NCI-H2196 treated with DMSO at 0.1 percent for 48 hours (cell line): Measurements from ENCODE around the gene MLLT3.
"Not testable (repeated sequence)": the region's sequence is repeated elsewhere in the genome, so short reads cannot be mapped to it uniquely, and the experiment has no call there.

Experiments used
- DNase-seq: peaks from one replicate; lab custom pipeline; 2025; ENCODE audit not compliant: unreplicated experiment; lab: John Stamatoyannopoulos, UW

The MLLT3 gene

DNA sequence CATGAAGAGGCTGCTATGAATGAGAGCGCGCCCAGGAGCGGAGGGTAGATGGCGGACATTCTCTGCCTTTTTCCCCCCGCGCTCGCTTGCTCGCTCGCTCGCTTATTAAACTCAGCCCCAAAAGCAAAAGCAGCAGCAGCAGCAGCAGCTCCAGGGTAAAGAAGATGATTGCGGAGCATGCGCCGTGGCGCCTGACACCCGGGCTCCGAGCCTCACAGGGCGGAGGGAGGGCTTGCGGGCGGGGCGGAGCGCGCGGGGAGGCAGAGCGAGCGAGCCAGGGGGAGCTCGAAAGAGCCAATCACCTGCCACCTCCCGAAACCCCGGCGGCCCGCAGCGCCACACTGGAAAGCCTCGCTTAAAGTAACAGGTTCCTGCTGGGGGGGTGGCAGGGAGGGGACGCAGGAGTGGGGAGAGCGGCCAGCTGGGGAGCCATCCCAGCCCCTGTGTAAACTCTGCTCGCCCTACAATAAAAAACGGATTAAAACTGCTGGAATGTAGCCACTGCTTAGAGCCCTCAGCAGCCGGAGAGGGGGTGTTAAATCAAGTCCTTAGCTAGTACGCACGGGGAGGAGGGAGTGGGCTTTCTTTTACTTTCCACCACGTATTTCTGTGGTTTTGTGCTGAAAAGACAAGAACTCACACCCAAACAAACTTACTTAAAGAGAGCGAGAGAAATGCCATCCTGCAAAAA, at the start of gene MLLT3:
Gene MLLT3 (minus strand): TSS at position 170 of the 691 bp plus-strand sequence.
- peak; percentile 89 for DNase-seq

- DNase-seq = no peak
Measured at GRCh38 chr9:20671635-20672034, 49.3 kb upstream of the MLLT3 start.

DNA sequence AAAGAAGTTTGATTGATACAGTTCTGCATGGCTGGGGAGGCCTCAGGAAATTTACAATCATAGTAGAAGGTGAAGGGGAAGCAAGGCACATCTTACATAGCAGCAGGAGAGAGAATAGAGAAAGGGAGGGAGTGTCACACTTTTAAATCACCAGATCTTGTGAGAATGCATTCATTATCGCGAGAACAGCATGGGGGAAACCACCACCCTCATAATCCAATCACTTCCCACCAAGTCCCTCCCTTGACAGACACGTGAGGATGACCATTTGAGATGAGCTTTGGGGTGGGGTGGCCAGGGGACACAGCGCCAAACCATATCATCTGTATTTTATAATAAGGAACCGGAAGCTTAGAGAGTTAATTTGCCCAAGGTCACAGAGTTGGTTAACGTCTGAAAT, 48.1 kb upstream of the MLLT3 start:
- DNase-seq = no peak

- DNase-seq = no peak
Measured at GRCh38 chr9:20664501-20664900, 42.2 kb upstream of the MLLT3 start.

DNA sequence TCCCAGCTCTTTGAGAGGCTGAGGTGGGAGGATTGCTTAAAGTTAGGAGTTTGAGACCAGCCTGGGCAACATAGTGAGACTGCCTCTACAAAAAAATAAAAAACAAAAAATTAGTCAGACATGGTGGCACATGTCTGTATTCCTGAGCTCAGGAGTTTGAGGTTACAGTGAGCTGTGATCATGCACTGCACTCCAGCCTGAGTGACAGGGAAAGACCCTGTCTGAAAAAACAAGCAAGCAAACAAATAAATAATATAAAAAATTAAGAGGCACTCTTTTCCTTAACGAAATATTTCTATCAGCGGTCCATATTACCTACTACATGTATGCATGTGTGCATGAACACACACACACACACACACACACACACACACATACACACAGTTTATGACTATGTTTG, 40.8 kb upstream of the MLLT3 start:
- no peak for DNase-seq

GRCh38 chr9:20662156-20662555, 39.9 kb upstream of the MLLT3 start:
- DNase-seq = no peak

DNA sequence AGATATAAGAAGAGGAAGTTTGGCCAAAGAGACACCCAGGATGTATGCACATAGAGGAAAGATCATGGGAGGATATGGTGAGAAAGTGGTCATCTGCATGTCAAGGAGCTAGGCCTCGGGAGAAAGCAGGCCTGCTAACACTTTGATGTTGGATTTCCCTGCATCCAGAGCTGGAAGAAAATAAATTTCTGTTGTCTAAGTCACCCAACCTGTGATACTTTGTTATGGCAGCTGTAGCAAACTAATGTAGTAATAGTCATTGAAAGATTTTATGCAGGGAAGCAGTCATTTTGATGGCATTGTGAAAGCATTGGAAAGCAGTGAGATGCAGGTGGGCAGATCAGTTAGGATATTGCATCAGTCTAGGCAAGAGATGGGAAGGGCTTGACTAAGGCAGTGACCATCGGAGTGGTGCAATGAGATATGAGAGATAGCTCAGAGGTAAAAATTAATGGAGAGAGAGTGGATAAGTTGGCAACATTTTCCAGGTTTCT, 37.2 kb upstream of the MLLT3 start:
- DNase-seq = no peak

DNA sequence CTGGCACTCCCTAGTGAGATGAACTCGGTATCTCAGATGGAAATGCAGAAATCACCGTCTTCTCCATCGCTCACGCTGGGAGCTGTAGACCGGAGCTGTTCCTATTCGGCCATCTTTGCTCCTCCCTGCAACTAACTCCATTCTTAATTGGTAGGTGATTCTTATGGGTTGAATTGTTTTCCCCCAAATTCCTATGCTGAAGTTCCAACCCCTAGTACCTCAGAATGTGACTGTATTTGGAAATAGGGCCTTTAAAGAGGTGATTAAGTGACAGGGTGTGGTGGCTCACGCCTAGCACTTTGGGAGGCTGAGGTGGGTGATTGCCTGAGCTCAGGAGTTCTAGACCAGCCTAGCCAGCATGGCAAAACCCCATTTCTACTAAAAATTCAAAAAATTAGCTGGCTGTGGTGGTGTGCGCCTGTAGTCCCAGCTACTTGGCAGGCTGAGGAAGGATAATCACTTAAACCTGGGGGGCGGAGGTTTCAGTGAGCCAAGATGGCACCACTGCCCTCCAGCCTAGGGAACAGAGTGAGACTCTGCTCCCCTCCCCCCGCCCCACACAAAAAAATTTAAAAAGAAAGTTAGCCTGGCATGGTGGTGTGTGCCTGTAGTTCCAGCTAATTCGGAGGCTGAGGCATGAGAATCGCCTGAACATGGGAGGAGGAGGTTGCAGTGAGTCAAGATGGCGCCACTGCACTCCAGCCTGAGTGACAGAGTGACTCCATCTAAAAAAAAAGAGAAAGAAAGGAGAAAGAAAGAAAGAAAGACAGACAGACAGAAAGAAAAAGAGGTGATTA, 36.6 kb upstream of the MLLT3 start:
- no peak for DNase-seq

DNA sequence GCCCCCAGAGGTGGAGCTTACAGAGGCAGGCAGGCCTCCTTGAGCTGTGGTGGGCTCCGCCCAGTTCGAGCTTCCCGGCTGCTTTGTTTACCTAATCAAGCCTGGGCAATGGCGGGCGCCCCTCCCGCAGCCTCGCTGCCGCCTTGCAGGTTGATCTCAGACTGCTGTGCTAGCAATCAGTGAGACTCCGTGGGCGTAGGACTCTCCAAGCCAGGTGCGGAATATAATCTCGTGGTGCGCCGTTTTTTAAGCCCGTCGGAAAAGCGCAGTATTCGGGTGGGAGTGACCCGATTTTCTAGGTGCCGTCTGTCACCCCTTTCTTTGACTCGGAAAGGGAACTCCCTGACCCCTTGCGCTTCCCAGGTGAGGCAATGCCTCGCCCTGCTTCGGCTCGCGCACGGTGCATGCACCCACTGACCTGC, 36.0 kb upstream of the MLLT3 start:
- not testable (repeated sequence) for DNase-seq

DNA sequence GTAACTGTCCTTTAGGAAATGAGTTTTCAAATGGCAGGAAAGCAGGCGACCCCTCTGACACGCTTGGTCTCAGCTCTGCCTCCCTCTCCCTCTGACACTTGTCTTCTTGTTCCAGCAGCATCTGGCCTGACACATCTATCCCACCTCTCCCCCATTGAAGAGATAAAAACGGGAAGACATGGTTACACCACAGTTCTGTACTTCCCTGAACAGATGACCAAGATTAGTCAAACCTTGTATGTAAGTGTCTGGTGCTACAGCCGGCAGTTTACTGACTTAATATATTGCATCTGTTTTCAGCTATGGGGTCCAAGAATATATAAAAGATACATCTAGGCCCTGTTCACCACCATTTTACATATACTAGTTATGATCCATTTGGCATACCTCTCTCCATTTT, 29.6 kb upstream of the MLLT3 start:
- no peak for DNase-seq

- no peak for DNase-seq
Measured at GRCh38 chr9:20650750-20651299, 28.5 kb upstream of the MLLT3 start.

- no peak for DNase-seq
Measured at GRCh38 chr9:20650313-20650712, 28.0 kb upstream of the MLLT3 start.

- DNase-seq = no peak
Measured at GRCh38 chr9:20649381-20649780, 27.1 kb upstream of the MLLT3 start.

DNA sequence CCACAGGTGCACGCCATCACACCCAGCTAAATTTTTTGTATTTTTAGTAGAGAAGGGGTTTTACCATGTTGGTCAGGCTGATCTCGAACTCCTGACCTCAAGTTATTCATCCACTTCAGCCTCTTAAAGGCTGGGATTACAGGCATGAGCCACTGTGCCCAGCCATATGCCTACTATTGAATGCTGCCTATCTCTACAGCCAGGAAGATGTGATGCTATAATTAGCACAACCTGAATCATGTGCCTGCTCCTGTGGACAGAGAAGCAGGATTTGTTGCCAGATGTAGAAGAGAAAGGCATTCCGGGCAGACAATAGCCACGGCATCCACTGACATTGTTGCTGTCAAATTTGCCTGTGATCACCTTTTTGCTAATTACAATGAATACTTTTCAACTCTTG, 24.4 kb upstream of the MLLT3 start:
- DNase-seq = no peak

DNA sequence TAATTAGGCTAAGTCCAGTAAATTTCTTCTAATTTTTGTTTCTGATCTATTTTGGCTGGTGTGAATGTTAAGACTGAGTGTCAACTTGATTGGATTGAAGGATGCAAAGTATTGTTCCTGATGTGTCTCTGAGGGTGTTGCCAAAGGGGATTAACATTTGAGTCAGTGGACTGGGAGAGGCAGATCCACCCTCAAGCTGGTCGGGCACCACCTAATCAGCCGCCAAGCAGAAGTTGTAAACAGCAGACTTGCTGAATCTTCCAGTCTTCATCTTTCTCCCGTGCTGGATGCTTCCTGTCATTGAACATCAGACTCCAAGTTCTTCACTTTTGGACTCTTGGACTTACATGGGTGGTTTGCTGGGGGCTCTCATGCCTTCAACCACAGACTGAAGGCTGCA, 21.4 kb upstream of the MLLT3 start:
- no peak for DNase-seq

GRCh38 chr9:20642045-20642444, 19.7 kb upstream of the MLLT3 start:
- no peak for DNase-seq

DNA sequence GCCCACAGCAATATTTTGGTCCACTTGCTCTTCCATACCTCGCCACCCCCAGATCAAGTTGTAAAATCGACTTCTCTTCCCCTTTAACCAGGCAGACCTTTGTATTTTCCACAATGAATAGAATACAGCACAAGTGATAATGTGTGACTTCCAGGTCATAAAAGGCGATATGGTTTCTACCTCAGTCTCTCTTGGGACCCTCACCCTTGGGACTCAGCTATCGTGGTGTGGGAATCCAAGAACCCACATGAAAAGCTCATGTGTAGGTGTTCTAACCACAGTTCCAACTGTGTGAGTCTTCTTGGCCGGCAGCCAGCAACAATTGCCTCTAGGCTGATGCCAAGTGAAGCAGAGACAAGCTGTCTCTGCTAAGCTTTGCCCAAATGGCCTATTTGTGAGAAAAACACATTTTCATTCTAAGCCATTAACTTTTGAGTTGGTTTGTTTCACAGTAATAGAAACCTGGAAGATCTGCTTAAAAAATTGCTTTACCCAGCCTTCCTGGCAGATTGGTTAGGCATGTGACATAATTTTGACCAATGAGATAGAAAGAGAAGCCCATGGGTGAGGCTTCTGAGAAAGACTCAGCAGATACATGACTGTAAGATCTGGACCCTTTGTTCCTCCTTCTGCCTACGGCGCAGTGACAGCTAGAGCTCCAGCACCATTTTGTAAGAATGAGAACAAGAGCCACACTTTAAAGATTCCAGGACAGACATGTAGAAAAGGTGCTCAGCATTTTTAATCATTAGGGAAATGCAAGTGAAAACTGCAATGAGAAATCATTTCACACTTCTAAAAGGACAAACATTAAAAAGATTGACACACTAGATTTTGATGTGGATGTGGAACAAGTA, 18.3 kb upstream of the MLLT3 start:
- DNase-seq = peak; percentile 17

DNA sequence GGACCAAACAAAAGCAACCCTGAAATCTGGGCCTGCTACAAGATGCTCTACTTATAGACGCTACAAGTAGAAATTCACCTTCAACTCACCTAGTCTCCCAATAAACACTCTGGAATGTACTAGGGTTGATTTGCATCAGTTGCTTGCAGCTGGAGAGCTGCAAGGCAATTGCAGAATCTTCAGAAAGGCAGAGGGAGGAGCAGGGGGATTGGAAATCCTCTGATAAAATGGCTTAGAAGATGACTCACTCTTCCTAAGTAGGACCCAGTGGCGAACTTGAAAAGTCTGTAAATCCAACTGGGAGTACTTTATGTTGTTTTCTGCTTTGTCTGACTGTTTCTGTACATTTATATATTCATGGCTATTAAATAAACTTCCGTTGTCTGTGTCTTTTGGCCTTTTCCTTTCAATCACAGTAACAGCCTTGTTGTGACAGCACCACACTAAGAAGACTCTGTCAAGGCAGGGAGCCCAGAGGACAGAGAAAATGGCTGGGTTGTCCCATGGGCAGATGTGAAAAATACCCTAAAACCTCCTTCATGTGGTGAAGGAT, 14.7 kb upstream of the MLLT3 start:
- no peak for DNase-seq

DNA sequence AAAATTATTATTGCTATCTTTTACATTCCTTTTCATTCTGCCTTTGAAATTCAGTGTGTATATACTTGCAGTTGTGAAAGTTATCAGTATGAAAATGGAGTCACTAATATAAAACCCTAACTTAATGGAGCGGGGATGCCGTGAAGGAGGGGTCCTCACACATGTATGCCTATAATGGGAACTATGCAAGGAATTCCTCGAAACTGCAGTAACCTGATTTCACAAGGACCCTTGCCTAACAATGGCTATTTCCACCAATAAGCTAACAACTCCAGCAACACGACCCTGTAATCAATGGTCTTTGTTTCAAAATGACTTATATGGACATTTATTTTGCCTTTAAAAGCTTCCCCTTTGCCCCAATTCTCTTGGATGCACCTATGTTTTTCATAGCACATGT, 12.6 kb upstream of the MLLT3 start:
- no peak for DNase-seq

DNA sequence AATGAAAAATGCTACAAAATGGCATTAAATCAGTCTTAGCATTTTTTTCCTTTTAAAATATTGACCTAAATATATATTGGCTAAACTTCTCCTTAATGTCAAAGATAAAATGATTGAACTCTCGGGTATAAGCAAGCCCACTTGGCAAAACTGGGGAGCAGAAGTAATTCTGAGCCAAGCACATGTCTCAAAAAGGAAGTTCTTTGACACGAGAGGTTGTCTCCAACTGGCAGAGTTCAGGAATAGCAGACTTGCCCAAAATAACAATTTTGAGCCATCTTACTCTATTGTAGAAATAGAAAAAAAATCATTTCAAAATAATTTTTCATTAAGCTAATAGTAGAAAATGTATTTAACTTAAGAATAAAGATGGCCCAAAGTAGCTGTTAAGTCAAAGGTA, 10.4 kb upstream of the MLLT3 start:
- no peak for DNase-seq
